Measurements from ENCODE around the gene RGPD8. TPM values are rescaled to one million over a fixed set of nuclear protein-coding genes. Genes with fewer than 3 reads are reported as not detected.

Gene RGPD8
- total RNA-seq, 2 donors from 2014 or later, result 17.1 to 42.7 TPM

- no peak overlapping the region for H3K4me3 ChIP-seq (ENCODE audit: low read length)
- no peak overlapping the region for H3K27ac ChIP-seq (ENCODE audit: low read depth, low read length)
- Mint-ChIP-seq H3K9me3 (peaks cover under 1% of the 10 kb centered on the region), H3K4me1 (peaks cover 2% of the 10 kb centered on the region), H3K36me3 (ENCODE audit: low read depth) (peaks cover under 1% of the 10 kb centered on the region), H3K27me3 (ENCODE audit: insufficient read depth) (no peaks in the 10 kb centered on the region), H3K27ac (no peak overlapping the region), H3K4me3 (no peak overlapping the region)
- no peaks in the 10 kb centered on the region for H3K4me1 ChIP-seq (ENCODE audit: control insufficient read depth, insufficient read depth, low read length)
- H3K9me3 ChIP-seq (ENCODE audit: control insufficient read depth, low read length), result no peaks in the 10 kb centered on the region
- WGBS, 2 experiments (ENCODE audit: insufficient coverage in 1 of 2, insufficient read length in 1 of 2), result 85 to 94% methylated on average over 7 to 9 of the region's 9 CpGs
- no peak for TF ChIP-seq CTCF (conservative IDR thresholded peaks at IDR 0.05)
- no peak for DNase-seq
- H3K27me3 ChIP-seq (ENCODE audit: control insufficient read depth, insufficient read depth, low read length, poor library complexity, severe bottlenecking), result no peaks in the 10 kb centered on the region
- no peaks in the 10 kb centered on the region for H3K36me3 ChIP-seq (ENCODE audit: control insufficient read depth, insufficient read depth, low read length)
- no peak overlapping the region for H3K9ac ChIP-seq (ENCODE audit: extremely low read depth, low read length, poor library complexity, severe bottlenecking)
Observed at GRCh38 chr2:112340475-112341267, 92.8 kb downstream of the RGPD8 start.

DNA sequence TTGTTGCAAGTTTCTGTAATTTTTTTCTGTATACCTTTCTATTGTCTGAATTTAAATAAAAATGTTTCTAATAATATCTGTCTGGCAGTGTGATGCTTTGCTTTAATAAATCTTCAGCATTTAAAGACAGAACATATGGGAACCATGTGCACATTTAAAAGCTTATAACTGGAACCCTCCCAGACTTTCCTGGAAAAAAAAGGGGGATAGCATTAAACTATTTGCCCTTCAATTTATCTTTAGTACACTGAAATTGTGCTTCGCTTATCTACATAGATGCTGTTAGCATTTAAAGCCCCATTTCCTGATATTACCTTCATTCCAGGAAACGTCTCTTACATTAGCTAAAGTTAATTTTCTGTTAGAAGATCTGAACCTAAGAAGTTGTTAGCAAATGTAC, 93.5 kb downstream of the RGPD8 start:
- Histone ChIP-seq H3K4me3 (ENCODE audit: low read length) (no peak overlapping the region), H3K27ac (ENCODE audit: low read depth, low read length) (no peak overlapping the region), H3K36me3 (ENCODE audit: control insufficient read depth, insufficient read depth, low read length) (no peaks in the 10 kb centered on the region), H3K9me3 (ENCODE audit: control insufficient read depth, low read length) (no peaks in the 10 kb centered on the region), H3K27me3 (ENCODE audit: control insufficient read depth, insufficient read depth, low read length, poor library complexity, severe bottlenecking) (no peaks in the 10 kb centered on the region), H3K4me1 (ENCODE audit: control insufficient read depth, insufficient read depth, low read length) (no peaks in the 10 kb centered on the region), H3K9ac (ENCODE audit: extremely low read depth, low read length, poor library complexity, severe bottlenecking) (no peak overlapping the region)
- H3K4me3 Mint-ChIP-seq, result no peak overlapping the region
- H3K27ac Mint-ChIP-seq, result no peak overlapping the region
- no peaks in the 10 kb centered on the region for H3K27me3 Mint-ChIP-seq (ENCODE audit: insufficient read depth)
- DNase-seq, result no peak
- no peaks in the 10 kb centered on the region for H3K9me3 Mint-ChIP-seq
- H3K4me1 Mint-ChIP-seq, result peaks cover 2% of the 10 kb centered on the region
- WGBS, 2 experiments (ENCODE audit: insufficient coverage in 1 of 2, insufficient read length in 1 of 2), result 86 to 97% methylated on average over 1 to 2 of the region's 2 CpGs
- TF ChIP-seq CTCF (conservative IDR thresholded peaks at IDR 0.05), result no peak
- no peaks in the 10 kb centered on the region for H3K36me3 Mint-ChIP-seq (ENCODE audit: low read depth)

- Histone ChIP-seq H3K9ac (ENCODE audit: extremely low read depth, low read length, poor library complexity, severe bottlenecking) (no peak overlapping the region), H3K27me3 (ENCODE audit: control insufficient read depth, insufficient read depth, low read length, poor library complexity, severe bottlenecking) (no peaks in the 10 kb centered on the region), H3K27ac (ENCODE audit: low read depth, low read length) (no peak overlapping the region), H3K9me3 (ENCODE audit: control insufficient read depth, low read length) (no peaks in the 10 kb centered on the region), H3K4me1 (ENCODE audit: control insufficient read depth, insufficient read depth, low read length) (no peaks in the 10 kb centered on the region), H3K36me3 (ENCODE audit: control insufficient read depth, insufficient read depth, low read length) (no peaks in the 10 kb centered on the region), H3K4me3 (ENCODE audit: low read length) (no peak overlapping the region)
- Mint-ChIP-seq H3K27me3 (ENCODE audit: insufficient read depth) (no peaks in the 10 kb centered on the region), H3K36me3 (ENCODE audit: low read depth) (peaks cover 10% of the 10 kb centered on the region), H3K4me1 (no peaks in the 10 kb centered on the region), H3K9me3 (no peaks in the 10 kb centered on the region), H3K4me3 (no peak overlapping the region), H3K27ac (no peak overlapping the region)
- 63 to 100% methylated on average over 1 of the region's 1 CpG for WGBS, 2 experiments (ENCODE audit: insufficient coverage in 1 of 2, insufficient read length in 1 of 2)
- no peak for DNase-seq
- no peak for TF ChIP-seq CTCF (conservative IDR thresholded peaks at IDR 0.05)
Observed at GRCh38 chr2:112335600-112335999, 97.8 kb downstream of the RGPD8 start.
